ENCODE measurements around the gene CD3G.

DNA sequence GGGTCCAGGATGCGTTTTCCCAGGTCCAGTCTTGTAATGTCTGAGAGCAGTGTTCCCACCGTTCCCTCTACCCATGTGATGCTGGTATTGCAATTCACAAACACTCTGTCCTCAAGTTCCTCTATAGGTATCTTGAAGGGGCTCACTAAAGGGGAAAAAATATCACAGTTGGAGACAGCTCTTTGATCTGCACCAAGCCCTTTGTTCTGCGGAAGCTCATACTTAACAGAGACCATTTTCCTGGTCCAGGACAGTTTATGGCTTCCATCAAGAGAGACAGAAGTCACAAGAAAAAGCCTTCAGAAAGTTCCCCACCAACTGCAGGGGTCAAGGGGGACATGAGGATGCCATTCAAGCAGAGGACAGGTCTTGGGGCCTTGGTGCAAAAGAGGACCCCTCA is 3.7 kb upstream of the CD3G start:
- TF ChIP-seq POLR2AphosphoS5 (IDR thresholded peaks at IDR 0.05; ENCODE audit: low read depth, low read length): no peak
- TF ChIP-seq, protein P1, sequence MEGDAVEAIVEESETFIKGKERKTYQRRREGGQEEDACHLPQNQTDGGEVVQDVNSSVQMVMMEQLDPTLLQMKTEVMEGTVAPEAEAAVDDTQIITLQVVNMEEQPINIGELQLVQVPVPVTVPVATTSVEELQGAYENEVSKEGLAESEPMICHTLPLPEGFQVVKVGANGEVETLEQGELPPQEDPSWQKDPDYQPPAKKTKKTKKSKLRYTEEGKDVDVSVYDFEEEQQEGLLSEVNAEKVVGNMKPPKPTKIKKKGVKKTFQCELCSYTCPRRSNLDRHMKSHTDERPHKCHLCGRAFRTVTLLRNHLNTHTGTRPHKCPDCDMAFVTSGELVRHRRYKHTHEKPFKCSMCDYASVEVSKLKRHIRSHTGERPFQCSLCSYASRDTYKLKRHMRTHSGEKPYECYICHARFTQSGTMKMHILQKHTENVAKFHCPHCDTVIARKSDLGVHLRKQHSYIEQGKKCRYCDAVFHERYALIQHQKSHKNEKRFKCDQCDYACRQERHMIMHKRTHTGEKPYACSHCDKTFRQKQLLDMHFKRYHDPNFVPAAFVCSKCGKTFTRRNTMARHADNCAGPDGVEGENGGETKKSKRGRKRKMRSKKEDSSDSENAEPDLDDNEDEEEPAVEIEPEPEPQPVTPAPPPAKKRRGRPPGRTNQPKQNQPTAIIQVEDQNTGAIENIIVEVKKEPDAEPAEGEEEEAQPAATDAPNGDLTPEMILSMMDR (IDR thresholded peaks at IDR 0.05): no peak
